HK-2 (cell line): ENCODE data around the gene CFAP20.

Source experiments
- DNase-seq: peaks from one replicate; pipeline ENCODE4 v3.0.0-alpha.2; 2018; ENCODE audit not compliant: unreplicated experiment

CFAP20 gene

DNA sequence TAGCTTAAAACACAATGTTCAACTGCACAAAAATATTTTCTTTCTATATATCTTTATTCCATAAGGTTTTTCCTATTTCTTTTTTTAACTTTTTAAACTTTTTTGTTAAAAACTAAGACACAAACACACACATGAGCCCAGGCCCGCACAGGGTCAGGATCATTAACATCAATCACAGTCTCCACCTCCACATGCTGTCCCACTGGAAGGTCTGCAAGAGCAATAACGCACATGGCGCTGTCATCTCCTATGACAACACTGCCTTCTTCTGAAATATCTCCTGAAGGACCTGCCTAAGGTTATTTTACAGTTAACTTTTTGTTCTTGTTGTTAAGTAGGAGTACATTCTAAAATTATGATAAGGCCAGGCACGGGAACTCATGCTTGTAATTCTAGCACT is 4.1 kb downstream of the CFAP20 start:
- DNase-seq, result no peak

DNA sequence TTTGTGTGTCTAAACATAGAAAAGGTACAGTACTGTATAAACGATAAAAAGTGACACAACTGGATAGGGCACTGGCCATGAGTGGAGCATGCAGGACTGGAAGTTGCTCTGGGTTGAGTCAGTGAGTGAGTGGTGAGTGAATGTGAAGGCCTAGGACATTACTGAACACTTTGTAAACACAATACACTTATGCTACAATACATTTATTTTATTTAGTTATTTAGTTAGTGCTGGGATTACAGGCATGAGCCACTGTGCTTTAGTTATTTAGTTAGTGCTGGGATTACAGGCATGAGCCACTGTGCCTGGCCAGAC is 4.6 kb downstream of the CFAP20 start:
- DNase-seq, result no peak

DNA sequence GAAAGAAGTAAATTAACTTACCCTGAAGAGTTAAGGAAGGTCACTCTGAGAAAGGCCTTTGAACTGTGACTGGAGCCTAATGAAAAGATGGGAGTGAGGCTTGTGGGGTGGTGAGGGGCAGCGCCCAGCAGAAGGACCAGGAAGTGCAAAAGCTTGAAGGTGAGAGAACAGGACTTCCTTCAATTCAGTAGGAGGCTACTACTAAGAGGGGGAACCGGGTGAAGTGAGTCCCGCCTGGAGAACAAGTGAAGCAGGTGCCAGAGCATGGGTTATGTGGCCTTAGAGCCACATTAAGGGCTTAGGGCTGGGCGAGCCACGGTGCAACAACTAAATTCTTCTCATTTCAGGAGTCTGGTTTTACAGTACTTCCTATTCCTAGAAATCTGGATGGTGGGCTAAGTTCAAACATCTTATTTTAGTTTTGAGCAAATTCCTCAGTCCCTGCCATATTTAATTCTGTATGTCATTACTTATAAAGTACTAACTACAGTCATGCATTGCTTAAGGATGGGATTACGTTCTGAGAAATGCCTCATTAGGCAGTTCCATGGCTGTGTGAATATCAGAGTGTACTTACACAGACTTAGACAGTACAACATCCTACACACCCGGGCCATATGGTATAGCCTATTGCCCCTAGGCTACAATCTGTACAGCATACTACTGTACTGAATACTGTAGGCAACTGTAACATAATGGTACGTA is 5.1 kb downstream of the CFAP20 start:
- DNase-seq, result no peak

DNA sequence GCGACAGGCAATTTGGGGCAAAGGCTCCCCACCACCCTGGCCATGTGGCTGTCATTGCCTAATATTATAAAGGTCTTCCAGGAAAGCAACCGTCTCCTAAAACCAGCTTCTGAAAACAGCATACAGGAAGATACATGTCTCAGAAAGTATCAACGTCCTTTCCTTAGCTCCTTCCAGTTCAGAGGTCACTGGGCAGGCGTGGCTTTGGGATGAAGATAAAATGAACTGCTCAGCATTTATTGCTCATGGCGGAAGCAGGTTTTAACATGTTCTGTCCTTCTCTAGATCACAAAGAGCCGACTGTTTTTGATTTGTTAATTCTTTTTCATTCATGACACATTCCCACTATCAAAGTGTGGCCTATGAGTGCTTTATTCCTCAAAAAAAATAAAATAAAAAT is 8.0 kb downstream of the CFAP20 start:
- DNase-seq, result no peak

DNA sequence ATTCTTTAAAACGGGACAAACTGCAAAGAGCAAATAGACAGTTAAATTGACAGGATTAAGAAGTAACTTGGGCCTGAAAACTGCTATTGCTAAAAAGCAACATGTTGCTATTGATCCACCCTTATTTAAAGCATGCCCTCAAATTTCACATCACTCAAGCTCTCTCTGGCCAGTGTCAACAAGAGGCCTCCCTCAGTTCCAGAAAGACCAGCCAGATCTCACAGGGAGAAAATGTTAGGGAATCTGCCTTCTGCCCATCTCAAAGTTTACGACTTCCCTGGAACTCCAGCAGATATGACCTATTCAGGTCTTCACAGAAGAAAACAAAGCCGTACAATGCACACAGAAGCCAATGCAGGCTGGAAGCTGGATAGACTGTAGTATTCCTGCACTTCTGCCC is 8.9 kb downstream of the CFAP20 start:
- no peak for DNase-seq

DNA sequence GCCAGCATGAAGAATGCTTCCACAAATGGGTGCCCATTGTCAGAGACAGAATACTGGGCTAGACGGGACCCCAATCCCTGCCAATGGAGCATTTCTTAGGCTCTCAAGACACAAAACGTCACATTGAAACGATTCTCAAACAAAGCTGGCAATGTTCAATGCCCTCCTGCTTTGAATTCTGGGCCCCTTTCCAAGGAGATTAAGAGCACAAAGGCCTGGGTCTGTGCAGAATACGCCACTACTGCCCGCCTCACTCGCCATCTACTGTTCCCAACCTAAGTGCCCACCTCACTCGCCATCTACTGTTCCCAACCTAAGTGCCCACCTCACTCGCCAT is 9.7 kb downstream of the CFAP20 start:
- no peak for DNase-seq

DNA sequence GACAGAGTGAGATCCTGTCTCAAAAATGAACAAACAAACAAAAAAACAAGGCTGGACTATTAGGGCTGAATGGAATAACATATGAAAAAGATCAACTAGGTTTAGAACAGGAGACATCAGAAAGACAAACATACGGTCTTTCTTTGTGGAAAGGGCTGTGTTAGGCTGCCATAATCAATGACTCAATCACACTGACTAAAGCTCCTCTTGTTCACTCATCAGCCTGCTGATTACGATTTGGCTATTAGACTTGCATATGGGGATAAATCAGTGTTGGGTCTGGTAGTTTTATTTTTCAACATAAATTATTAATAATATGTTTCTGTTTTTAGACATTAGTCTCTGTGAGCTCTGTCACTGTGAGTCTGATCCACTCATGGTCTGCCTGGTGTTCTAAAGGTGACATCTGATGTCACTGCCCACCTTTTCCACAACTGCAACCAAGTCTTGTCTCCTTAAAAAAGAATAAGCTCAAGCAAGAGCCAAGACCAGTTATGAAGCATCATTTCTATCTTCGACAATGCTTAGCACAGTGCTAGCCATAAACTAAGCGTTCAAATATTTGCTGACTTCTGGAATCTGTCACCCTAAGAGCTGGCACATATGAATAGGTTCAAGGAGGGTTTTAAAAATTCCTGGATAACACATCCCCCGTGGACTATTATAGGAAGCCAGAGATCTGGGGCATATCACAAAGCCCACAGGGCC is 10.2 kb downstream of the CFAP20 start:
- DNase-seq, result no peak

DNA sequence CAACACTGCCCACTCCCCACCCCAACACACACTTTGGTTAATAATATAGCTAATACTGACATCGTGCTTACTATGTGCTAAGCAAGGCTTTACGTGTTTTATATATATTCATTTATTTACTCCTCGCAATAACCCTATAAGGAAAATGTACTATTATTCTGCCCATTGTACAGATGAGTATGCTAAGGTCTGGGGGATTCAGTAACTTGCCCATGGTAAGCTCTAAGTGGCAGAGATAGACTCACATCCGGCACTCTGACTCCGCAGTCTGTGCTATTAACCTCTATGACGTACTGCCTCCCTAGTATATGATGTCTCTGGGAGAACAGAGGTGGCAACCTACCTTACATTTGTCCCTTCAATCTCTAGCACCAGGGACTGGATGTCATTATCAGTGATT is 12.7 kb downstream of the CFAP20 start:
- no peak for DNase-seq

DNA sequence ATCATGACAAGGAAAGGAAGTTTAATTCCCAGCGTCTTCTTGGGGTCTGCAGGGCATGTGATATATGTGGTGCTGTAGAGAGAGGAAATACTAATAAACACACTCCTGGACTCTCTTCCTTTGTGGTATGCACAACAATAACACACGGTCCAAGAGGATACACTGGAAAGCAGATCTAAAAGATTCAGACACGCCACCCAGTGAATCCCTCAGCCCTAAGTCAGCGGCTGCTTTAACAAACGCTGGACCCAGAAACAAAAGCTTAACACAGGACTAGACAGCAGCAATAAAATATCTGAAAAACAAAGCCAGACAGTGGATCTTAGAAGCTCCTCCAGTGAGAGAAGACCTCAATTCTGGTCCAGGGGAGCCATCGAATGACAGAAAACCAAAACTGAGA is 13.1 kb downstream of the CFAP20 start:
- DNase-seq, result no peak

DNA sequence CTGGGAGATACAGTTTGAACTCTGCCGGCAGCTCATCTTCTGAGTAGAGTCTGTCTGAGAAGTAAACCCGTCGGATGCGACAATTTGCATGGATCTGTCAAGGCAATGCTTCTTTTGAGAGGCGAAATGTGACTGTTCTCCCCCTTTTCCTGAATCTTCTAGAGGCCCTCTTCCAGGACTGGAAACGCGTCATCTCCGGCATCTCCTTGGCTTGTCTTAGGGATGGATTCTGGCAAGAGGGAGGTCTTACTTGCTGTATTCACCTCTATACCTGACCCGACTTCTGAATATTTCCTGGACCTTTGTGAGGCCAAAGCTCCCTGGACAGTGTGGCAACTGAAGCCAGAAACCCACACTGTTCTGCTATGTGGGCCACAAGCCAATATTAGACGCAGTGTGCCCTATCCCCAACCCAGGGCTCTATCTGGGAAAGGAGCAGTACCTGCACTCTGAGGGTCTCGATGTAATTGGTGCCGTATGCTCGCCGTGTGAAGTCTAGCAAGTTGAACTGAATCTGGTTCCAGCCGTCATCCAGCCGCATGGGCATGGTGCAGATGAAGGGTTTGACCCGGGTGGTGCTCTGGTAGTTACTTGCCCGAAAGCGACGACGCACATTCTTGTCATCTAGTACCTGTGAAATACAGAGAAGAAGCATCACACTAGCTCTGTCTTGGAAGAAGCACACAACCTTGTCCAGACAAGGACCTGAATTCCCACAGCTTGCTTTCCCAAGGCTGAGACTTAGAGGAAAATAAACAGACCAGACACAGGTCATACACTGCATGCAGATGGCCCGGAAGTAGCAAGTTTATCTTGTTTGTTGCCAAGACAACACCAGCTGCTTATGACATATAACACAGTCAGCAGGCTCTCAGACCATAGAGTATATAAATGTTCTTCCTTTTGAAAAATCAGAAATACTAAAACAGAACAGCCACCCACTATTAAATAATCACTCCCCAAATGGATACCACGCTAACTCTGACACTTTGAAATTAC is 14.1 kb downstream of the CFAP20 start:
- no peak for DNase-seq

DNA sequence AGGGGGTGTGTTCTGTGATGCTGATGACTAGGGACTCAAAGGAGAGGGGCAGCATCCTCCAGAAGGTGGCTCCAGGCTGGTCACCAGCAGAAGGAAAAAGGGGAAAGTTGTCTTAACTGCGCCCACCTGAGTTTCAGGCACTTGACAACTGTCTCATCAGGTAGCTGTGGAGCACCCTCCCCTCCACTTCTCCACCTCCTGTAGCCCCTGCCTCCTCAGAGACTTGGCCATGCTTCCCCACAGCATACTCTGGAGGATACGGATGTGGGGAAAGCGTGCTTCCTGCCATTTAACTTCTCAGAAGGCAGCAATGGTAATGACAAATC is 17.9 kb downstream of the CFAP20 start:
- no peak for DNase-seq

DNA sequence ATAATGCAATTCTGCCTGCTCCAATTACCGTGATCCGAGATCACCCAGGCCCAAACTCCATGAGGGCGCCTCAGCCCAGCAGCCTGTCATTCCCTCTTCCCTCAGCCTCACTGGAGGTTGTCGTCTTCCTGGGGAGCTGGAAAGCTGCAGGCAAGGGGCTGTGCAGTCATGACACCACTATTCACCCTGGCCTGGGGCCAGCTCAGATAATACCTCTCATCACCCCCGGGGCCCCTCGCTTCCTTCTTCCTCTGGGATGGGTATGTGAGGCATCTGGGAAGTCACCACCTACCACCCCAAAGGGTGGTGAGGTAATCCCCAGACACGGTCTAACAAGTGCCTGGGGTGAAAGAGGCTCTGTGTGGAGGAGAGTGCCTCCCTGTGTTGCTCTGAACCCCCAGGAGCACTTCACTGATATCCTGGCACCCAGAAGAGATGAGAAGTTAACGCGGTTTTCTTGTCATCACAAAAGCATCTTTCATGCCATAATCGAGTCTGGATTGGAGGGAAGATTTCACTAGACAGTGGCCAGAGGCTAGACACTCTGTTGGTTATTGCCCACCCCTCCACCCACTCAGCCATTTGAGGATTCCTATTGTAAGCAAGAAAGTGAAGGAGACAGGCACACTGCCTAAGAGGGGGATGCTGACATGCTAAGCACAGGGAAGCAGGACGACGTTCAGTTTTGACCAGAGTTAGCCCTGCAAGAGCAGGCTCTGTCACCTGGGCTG is 18.4 kb downstream of the CFAP20 start:
- peak; percentile 89 for DNase-seq

DNA sequence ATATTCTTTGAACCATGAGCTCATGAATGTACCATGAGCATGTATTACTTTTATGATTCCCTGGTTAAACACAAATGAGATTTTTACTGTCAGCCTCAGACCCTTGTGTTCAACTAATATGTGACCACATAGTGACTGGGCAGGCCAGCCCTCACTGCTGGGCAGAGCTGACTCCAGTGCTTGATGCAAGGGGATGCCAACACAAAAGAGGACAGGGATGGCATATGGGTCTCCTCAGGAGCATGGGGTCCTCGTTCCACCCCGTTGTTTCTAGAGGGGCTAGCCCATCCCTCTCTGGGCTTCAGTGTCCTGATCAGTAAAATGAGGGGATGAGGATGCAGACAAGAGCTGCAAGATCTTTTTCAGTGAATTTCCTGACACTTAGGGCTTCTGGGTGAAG is 19.3 kb downstream of the CFAP20 start:
- no peak for DNase-seq

DNA sequence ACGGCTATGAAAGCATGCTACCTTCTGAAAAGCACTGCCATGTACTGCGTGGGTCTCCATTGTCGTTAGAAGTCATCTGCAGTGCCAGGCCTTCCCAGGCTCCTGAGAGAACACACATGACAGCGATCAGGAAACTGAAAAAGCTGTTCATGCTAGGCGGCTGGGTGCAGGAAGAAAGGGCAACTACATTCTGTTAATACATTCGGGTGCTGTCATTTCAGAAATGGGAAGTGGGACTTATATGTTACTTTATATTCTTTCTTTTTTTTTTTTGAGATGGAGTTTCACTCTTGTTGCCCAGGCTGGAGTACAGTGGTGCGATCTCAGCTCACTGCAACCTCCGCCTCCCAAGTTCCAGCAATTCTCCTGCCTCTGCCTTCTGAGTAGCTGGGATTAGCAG is 19.9 kb downstream of the CFAP20 start:
- no peak for DNase-seq

DNA sequence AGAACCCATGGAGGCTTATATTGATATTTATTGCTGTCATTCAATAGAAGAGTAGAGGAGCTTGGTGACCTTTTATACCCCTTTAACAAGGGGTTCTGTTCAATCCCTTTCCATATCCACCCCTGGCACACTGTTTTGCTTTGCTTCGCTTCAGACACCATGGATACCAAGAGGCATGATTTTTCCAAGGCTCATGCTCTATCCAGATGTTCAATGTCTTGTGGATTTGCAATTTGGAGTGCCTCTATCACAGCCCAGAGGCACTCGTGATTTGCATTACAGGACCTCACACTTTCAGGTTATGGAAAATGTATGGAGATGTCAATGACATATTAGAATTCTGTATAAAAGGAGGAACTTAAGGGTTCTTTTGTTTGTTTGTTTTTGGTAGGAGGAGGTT is 21.5 kb downstream of the CFAP20 start:
- DNase-seq, result no peak

DNA sequence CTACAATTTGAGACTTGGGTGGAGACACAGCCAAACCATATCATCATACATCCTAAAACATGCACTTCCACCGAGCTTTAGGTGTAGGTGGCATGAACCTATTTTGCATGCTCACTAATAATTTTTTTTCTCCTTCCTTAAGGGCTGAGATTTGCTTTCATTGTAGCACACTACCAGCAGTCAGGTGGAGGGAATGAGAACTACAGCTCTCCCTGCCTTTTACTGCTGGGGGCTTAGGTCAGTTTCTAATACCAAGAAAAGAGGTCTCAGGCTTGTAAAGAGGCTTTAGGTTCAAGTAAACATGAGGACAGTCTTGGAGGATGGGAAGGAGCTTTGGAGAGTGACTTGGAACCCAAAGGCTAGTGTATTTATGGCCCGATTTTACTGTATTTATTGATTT is 22.0 kb downstream of the CFAP20 start:
- no peak for DNase-seq

DNA sequence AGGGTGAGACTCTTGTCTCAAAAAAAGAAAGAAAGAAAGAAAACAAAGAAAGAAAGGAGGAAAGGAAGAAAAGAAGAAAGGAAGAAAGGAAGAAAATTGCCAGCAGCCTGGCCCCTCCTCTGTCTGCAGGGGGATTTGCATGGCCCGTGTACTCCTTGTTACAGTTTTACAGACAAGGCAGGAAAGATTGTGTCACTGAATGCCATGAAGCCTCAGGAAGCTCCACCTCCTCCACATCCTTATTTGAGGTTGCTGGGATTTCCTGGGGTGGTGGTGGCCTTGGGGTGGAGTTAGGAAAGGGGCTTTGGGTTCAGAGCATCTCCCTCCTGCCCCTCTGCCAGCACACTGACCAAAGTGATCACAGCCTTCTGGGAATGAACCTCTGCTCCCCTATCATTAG is 23.6 kb downstream of the CFAP20 start:
- DNase-seq, result peak; percentile 42

DNA sequence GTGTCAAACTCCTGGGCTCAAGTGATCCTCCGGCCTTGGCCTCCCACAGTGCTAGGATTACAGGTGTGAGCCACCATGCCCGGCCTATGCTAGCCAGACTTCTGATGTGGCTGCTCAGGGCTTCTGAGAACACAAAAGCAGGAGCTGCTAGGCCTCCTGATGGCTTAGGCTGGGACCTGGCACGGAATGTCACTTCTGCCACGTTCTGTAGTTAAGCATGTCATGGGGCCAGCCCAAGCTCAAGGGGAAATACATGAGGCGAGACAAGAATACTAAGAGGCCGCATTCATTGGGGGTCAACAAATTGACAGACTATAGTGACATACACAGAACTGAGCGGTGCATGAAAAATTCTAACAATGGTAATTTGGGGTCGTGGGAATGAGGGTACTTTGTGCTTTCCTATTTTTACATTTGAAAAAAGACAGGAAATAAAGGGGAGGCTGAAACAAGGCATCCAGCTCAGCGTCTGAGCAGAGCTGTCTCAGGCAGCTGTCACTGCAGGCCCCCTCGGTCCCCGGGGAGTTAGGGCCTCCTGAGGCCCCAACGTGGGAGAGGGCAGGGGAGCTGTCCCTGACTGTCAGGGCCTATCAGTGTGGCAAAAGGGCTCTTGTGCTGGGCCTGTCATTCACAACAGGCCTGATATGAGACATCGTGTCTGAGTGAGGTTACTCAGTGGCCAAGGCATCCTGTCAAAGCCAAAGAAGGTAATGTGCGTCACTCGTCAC is 26.4 kb downstream of the CFAP20 start:
- no peak for DNase-seq

DNA sequence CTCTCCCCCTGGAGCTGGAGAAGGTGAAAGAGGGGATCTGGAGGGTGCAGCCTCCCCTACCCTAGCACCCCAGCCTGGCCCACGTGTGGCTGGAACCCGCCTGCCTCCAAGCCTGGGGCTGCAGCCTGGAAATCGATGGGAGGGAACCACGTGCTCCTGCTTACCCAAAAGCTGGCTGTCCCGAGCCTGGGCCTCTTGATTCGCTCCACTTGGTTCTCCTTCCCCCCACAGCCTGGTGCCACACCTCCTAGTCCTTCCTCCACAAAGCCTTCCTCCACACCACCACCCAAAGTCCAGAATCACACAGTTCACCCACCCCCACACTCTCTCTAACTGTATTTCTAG is 29.3 kb downstream of the CFAP20 start:
- no peak for DNase-seq

DNA sequence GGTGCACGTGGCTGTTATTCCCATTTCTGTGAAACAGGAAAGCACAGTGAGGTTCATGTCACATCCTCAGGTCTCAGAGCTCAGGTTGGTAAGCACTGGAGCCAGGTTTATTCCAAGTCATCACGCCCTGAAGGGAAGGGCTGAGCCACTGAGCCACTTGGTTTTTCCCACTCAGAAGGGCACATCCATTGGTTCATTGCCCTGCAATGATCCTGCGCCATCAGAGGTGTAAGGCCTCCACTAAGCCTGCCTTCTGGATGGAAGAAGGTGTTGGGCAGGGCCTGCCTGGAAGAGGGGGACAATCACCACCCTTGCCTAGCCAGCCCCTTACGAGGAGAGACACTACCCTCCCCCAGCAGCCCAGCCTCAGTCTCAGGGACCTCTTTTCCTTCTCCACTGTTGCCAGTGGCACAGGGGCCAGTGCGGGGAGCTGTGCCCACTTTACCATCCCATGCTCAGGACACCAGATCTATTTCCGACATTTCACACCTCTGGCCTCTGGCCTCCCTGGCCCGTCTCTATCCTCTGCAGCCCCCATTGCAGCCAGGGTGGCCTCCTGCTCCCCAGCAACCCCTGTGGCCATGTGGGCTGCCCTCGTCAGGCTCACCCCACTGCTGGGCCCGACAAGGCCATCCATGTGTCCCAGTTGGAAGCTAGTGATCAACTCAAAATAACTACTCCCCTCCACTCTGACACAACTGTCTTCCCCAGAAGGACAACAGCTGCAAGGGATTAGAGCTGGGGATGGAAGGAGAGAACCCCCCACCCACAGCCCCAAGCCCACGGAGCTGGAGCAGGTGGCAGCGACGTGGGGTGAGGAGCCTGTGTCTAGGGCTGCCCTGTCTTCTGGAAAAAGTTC is 29.9 kb downstream of the CFAP20 start:
- no peak for DNase-seq
